Ecto neural progenitor cell (in vitro differentiated cells): ENCODE results near the gene F2RL1.
A peak's percentile ranks its signal among the peaks of the same experiment; 100 is the strongest.
"Not testable (repeated sequence)": the region's sequence is repeated elsewhere in the genome, so short reads cannot be mapped to it uniquely, and the experiment has no call there.

Experiments
- DNase-seq: peaks from one replicate; pipeline ENCODE4 v3.0.0-alpha.2; 2018; ENCODE audit warnings: low spot score

F2RL1 gene, protein sequence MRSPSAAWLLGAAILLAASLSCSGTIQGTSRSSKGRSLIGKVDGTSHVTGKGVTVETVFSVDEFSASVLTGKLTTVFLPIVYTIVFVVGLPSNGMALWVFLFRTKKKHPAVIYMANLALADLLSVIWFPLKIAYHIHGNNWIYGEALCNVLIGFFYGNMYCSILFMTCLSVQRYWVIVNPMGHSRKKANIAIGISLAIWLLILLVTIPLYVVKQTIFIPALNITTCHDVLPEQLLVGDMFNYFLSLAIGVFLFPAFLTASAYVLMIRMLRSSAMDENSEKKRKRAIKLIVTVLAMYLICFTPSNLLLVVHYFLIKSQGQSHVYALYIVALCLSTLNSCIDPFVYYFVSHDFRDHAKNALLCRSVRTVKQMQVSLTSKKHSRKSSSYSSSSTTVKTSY

DNA sequence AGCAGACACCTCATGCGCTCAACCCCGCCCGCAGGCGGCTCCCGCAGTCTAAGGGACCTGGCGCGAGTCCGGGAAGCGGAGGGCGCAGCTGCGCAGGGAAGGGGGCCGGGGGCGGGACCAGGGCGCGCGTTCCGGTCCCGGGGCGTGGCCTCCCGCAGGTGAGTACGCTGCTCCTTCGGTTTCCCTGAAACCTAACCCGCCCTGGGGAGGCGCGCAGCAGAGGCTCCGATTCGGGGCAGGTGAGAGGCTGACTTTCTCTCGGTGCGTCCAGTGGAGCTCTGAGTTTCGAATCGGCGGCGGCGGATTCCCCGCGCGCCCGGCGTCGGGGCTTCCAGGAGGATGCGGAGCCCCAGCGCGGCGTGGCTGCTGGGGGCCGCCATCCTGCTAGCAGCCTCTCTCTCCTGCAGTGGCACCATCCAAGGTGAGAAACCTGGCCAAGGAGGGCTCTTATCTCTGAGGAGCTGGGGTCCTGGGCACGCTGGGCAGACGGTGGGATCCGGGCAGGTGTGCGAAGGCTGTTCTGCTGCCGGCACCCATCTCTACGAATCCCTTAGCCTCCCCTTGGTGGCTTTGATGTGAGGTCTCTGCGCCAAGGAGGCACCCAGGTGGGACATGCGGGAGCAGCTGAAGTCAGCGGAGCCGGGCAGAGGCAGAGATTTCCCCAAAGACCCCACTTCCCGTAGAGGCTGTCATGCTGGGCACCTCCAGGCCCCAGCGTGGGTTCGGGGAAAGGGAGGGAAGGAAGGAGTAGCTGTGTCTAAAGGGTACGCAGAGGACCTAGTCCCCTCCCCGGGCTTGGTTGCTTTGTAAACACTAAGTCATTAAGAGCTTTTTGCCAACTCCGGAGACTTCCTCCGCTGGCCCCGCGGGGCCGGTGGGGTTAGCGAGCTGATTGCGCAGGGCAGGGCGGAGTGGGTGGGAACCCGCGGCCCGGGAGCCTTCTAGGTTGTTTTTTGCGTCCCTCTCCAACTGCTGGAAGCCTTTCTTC is at the start of gene F2RL1:
TSS of gene F2RL1 (plus strand) at position 187 of the 988 bp plus-strand sequence. CDS start at position 340, 153 bp downstream.
- peak; percentile 87 for DNase-seq

DNA sequence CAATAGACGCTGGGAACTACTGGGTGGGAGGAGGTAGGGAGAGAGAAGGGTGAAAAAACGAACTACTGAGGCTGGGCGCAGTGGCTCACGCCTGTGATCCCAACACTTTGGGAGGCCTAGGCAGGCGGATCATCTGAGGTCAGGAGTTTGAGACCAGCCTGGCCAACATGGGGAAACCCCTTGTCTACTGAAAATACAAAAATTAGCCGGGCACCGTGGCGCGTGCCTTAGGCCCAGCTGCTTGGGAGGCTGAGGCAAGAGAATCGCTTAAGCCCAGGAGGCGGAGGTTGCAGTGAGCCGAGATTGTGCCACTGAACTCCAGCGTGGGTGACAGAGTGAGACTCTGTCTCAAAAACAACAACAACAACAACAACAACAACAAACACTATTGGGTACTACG is 47.8 kb upstream of the F2RL1 start:
- not testable (repeated sequence) for DNase-seq

DNA sequence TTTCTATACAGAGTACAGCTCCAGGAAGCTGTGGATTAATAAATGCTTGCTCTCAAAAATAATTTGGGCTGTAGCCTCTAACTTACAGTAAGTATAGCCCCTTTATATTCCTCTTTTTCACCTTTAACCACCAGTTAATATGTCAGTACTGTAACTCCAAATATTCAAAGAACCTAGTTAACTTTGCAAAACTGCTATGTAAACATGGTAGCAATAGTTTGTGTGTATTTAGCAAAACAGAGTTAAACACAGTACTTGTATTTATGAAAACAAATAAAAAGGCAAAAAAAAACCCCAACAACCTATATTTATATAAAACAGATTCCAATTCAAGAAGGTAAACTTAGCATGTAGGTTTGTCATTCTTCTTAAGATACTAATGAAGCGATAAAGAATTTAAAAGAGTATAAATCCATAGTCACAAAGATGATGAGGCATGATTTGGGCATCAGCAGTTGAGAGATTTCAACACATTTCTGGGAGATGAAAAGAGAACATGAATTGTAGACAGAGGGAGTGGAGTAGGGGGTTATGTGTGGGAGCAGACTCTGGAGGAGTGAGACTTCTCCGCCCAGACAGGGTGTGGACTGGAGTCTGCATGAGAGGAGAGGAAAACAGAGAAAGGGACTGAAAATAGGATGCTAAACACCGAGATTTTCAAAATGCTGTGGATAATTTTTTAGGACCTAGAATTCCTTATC is 47.0 kb upstream of the F2RL1 start:
- DNase-seq, result no peak

DNA sequence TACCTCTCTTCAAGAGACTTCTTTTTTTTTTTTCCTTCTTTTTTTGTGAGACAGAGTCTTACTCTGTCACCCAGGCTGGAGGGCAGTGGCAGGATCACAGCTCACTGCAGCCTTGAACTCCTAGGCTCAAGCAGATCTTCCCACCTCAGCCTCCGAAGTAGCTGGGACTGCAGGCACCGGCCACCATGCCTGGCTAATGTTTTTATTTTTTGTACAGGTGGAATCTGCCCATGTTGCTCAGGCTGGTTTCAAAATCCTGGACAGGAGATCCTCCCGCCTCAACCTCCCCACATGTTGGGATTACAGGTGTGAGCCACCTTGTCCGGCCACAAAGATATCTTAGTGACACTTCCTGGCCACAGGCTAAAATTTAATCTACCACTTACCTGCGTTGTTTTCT is 42.9 kb upstream of the F2RL1 start:
- DNase-seq, result no peak

DNA sequence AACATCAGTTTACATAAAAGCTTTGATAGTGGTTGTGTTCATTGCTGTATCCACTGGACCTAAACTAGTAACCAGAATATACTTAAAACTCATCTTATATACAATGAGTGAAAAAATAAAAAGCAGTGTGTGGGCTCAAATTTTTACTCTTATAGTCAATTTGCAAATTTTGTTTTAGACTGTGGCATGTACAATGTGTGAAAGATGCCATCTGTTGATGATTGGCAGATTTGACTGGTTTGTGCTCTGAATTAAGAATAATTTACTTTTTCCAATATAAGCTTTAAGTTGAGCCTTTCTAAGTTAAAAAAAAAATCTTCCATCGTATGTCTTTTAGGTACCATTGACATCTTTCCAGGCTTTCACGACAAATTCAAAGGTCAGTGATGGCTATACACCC is 42.4 kb upstream of the F2RL1 start:
- DNase-seq, result no peak

DNA sequence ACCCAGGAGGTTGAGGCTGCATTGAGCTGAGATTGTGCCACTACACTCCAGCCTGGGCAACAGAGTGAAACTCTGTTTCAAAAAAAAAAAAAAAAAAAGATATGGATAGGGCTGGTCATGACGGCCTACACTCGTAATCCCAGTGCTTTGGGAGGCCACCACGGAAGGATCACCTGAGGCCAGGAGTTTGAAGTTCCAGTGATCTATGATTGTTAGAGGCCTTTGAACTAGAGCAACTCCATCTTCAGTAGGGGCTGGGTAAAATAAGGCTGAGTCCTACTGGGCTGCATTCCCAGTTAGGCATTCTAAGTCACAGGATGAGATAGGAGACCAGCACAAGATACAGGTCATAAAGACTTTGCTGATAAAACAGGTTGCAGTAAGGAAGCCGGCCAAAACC is 38.2 kb upstream of the F2RL1 start:
- DNase-seq, result not testable (repeated sequence)

DNA sequence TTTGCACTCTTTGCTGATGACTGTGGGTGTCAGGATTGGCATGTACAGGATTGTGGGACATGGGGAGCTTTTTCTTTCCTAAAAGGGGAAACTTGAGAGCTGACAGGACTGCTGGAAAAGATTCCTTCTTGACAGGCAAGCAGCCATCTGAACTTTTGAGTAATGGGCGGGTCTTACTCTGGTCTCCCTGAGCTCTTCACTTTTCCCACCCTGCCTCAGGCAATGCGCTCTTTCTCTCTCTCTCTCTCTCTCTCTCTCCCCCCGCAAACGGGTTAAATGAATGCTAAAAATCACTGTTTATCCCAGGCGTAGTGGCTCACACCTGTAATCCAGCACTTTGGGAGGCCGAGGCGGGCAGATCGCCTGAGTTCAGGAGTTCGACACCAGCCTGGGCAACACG is 37.1 kb upstream of the F2RL1 start:
- no peak for DNase-seq

DNA sequence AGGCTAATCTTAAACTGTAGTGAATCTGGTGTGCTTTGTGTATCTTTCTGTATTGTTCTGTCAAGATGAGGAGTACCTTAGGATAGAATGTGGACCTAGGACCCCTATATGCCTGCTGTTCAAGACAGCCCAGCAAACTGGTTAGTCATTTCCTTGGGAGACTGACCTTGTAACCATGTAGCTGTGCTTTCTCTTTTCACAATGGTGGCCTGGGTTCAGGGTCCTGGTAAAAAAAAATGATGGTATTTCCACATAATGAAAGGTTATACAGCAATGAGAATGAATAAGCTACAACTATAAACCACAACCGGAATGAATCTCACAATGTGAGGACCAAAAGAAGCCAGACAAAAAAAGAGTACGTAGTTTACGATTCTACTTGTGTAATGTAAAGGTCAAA is 36.4 kb upstream of the F2RL1 start:
- DNase-seq, result no peak

DNA sequence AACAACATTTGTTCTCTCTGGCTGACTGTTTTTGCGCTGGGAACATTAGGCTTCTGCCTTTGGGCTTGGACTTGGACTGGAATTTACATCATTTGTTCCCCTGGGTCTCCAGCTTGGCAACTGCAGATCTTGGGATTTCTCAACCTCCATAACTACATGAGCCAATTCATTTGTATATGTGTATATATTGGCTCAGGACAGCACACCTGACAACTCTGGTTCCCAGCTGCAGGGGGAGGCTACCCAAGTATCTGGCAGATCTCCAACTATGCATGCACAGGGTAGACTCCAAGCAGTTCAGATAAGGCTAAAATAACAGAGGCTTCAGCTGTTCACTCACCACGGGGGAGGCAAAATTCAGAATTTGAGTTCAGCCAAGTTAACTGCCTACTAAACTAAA is 31.6 kb upstream of the F2RL1 start:
- no peak for DNase-seq

DNA sequence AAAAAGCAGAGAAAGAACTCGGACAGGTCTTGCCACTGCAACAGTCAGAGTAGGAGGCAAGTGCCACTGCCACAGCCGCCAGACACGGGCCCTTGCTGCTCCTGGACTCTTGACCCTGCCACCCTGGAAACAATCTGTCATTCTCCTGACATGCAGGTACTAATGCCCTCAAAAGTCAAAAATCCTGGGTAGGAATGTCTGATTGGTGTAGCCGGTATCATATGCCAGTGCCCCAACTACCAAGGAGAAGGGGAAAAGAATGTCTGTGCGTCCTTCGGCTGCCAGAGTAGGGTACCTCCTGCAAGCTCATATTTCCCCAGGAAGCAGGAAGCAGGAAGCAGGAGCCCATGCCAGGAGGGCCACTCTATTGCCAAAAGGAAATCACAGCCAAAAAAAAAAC is 30.5 kb upstream of the F2RL1 start:
- no peak for DNase-seq

DNA sequence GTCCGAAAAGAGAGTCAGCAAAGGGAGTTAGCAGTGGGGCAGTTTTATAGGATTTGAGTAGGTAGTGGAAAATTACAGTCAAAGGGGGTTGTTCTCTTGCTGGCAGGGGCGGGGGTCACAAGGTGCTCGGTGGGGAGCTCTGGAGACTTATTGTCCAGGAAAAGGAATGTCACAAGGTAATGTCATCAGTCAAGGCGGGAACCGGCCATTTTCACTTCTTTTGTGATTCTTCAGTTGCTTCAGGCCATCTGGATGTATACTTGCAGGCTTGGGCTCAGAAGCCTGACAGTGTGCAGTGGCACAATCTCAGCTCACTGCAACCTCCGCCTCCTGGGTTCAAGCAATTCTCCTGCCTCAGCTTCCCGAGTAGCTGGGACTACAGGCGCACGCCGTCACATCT is 29.6 kb upstream of the F2RL1 start:
- not testable (repeated sequence) for DNase-seq

DNA sequence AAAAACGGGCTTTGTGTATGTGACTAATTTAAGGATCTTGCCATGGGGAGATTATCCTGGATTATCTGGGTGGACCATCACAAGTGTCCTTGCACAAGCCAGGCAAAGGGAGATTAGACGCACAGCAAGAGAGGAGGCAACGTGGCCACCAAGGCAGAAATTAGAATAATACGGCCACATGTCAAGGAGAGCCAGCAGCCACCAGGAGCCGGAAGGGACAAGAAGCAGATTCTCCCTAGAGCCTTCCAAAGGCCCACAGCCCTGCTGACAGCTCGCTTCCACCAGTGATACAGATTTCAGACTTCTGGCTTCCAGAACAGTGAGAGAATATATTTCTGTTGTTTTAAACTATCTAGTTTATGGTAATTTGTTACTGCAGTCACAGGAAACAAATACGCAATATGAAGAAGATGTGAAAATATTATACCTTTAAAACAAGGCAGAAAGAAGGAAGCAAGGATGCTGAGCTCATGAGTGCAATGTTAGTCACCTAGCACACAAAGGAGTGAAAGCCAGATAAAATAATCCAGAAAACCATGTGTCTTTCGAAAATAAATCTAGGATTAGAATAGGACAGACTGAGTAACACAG is 28.7 kb upstream of the F2RL1 start:
- no peak for DNase-seq

DNA sequence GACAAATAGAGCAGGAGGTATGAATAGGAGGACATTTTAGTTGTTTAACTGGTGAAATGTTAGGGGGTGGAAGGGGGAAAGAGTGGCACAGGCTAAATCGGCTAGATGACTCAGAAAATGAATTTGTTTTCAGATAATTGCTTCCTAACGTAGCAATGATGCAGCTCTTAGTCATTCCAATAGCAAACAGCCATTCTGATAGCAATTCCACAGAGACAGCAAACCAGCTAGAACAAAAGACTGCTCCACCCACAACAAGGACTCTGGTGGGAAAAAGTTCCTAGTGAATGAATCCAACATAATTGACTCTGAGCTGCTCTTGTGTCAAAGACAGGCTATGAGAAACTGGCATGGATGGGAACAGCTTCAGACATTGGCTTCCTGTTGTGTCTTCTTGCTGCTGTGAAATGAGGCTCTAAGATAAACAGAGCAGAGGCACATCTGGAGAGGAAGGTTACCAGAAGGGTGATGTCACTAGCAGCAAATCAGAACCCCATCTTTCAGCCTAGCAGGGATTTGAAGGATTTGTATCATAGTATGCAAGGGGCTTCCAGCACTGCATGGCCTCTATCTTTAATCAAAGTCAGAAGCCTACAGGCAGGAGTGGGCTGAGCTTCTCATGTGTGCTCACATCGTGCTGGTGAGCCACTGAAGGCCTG is 28.1 kb upstream of the F2RL1 start:
- DNase-seq, result no peak

DNA sequence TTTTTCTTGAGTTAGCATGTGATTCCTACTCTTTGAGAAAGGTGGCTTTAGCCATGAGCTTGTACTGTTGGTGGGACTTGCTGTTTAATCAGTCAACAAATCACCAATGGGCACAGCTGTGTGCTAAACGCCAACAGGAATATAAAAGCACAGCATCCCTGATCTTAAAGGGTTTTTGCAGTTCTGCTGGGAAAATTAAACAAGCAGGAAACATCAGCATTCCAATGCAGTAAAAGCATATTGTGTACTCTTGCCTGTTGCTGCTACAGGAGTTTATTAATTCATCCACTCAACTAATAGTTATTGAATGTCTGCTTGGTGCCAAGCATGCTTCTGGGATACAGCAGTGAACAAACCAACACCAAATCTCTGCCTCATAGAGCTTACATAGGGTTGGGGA is 27.4 kb upstream of the F2RL1 start:
- no peak for DNase-seq

DNA sequence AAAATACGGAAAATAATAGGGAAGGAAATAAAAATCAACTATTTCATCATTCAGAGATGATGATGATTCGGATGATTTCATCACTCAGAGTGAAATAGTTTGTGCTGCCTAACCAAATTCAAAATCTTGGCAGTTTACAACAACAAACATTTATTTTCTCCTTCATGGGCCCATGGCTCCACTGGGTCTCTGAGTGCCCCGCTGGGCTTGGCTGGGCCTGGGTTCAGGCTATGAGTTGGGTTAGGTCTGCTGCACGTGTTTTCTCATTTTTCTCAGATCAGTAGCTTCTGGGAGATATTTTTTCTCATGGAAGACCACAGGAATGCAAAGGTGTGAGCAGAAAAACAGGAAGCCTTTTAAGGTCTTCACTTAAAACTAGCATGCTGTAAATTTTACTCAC is 24.0 kb upstream of the F2RL1 start:
- no peak for DNase-seq

DNA sequence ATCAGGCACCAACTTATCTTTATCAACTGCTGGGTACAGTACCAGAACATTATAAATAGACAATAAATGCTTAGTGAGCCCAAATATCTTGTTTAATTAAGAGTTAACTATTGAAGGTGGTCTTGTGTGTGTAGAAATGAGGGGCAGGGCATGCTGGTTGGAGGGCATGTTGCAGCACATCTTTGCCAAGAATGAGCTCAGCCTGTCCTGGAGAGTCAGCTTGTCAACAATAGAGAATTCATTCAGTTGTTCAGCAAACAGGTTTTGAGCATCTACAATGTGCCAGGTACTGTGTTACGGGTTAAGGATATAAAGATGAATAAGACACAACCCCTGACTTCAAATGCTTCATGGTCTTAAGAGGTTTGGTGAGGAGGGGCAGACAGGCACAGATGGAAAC is 19.2 kb upstream of the F2RL1 start:
- DNase-seq, result no peak

DNA sequence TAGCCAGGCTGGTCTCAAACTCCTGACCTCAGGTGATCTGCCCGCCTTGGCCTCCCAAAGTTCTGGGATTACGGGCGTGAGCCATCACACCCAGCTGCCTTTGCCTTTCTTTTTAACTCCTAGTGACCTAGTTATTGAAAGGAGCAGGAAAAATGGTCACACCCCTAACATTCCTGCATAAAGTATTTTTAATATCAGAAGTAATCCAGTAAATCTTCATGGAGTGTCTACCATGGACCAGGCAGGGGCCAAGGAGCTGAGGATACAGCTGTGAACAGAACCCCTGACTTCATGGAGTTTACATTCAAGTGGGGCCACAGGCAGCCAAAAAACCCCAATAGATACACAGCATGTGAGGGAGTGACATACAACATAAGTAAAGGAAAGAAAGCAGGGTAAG is 18.3 kb upstream of the F2RL1 start:
- no peak for DNase-seq

DNA sequence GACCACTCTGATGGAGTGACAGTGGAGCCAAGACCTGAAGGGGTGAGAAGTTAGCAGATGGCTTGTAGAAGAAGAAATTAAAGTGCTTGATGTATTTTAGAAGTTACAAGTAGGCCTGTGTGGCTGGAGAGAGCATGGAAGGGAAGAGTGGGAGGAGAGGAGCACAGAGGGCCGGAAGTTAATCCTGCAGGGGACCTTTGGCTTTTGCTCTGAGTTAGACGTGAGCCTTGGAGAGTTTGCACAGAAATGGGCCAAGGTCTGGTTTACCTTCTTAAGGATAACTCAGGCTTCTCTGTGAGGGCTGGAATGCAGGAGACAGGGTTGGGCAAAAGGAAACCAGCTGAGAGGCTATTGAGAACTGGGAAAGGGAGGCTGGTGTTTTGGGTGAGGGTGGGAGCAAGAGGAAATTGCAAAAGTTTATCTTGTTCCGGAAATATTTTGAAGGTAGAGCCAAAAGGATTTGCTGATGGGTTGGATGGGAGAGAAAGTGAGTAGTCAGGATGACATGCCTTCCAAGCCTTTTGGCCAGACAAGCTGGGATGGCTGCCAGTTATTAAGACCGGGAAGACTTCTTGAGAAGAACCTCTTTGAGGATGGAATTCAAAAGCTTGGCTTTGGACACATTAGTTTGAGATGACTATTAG is 17.5 kb upstream of the F2RL1 start:
- no peak for DNase-seq

DNA sequence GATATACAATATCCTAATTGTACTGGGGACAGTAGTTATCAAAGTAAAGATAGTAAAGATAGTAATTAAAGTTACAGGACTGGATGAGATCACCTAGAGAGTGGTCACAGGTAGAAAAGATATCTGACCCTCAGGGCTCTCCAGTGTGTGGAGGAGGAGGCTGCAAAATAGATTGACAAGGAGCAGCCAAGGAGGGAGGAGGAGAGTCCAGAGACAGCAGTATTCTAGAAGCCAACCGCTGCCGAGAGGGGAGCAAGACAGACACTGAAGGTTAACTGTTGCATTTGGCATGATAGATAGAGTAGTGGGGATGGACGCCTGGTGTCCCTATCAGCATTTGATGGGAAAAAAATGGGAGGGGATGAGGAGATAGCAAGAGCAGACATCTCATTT is 17.0 kb upstream of the F2RL1 start:
- DNase-seq, result no peak

DNA sequence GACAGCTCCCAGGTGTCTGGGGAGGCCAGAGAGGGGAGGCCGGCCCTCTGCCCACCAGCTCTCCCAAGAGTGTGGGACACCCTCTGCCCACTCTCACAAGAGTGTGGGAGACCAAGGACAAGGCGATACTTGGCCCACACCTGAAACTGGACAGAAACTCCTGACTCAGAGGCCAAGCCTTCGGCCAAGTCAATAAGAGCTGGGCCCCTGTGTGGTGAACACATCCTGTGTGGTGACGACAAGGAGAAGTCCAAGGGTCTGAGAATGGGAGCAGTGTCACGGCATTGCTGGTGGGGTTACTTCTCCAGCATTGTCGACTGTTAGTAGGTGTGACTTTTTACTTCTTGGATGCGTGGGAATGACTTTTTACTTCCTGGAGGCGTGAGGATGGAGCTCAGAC is 14.6 kb upstream of the F2RL1 start:
- DNase-seq, result no peak
